ENCODE measurements around the gene CPEB4. TPM values are rescaled to one million over a fixed set of nuclear protein-coding genes. Genes with fewer than 3 reads are reported as not detected.
A peak's percentile ranks its signal among the peaks of the same experiment; 100 is the strongest.

CPEB4 gene
- total and polyA plus RNA-seq, 9 of the 15 experiments (the other 6 are each of a cell fraction or from before 2014, with no cell fraction given), result 7.4 to 21.3 (median 12.4) TPM

DNA sequence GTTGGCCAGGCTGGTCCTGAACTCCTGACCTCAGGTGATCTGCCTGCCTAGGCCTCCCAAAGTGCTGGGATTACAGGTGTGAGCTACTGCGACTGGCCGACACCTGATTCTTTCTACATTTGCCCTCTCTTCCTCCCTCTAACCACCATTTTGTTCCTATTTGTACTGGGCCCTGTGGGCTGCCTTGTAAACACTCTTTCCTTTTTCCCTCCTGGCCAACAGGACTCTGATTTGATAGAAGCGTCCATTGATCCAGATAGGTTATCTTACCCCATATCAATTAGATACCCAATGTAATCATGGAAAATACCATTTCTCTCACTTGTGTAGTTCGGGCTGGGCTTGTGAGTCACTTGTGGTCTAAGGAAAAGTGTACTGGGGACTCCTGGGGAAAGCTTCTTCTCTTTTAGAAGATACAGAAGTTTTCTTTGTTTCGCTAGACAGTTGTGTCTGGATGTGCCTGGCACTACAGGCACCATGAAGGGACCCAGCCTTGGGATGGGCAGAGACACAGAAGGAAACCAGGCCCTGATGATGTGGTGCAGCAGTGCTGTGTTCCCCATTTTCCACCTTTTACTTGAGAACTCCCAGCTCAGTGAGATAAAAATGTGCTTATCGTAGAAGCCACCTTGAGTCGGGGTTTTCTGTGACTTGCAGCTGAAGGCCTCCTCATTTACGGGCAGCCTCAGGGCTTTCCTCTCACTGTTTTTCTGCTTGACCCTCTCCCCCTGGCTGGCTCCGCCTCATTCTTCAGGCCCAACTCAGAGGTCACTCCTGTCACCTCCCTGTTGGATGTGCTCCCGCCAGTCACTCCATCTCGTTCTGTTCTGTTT lies 32.8 kb upstream of the CPEB4 start (continued):
- TF ChIP-seq, protein P1, sequence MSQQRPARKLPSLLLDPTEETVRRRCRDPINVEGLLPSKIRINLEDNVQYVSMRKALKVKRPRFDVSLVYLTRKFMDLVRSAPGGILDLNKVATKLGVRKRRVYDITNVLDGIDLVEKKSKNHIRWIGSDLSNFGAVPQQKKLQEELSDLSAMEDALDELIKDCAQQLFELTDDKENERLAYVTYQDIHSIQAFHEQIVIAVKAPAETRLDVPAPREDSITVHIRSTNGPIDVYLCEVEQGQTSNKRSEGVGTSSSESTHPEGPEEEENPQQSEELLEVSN (IDR thresholded peaks at IDR 0.05; ENCODE audit: borderline replicate concordance in 1 of 2, extremely low read depth in 1 of 2, insufficient read depth in 1 of 2, insufficient read length in 1 of 2, low read depth in 1 of 2, low read length in 1 of 2, poor library complexity in 1 of 2, severe bottlenecking in 1 of 2), result no peak
- TF ChIP-seq ZNF780A (CRISPR knock-in tag; IDR thresholded peaks at IDR 0.05) (no peak), ADNP (tag; IDR thresholded peaks at IDR 0.05) (no peak; the same call in 1 of the 2 replicates), ZNF316 (IDR thresholded peaks at IDR 0.05) (peak; percentile 18; the same call in 1 of the 2 replicates), NFATC3 (IDR thresholded peaks at IDR 0.05) (no peak), PML (IDR thresholded peaks at IDR 0.05; ENCODE audit: low read length) (peak; percentile 93), NR1H2 (CRISPR knock-in tag; IDR thresholded peaks at IDR 0.05) (no peak), ELF4 (CRISPR knock-in tag; IDR thresholded peaks at IDR 0.05) (peak; percentile 24; the same call in 1 of the 2 replicates), POLR2AphosphoS2 (IDR thresholded peaks at IDR 0.05; ENCODE audit: low read length) (no peak), SMARCA4 (IDR thresholded peaks at IDR 0.05) (peak; percentile 97), ZNF76 (CRISPR knock-in tag; IDR thresholded peaks at IDR 0.05; ENCODE audit: borderline replicate concordance) (peak; percentile 73; the same call in 1 of the 2 replicates), TRIM28 (IDR thresholded peaks at IDR 0.05) (peak; percentile 83; the same call in 1 of the 2 replicates), SUPT5H (IDR thresholded peaks at IDR 0.05) (0 out of 2 replicates have a peak, but pooled peaks have one; percentile 19), EZH2 (IDR thresholded peaks at IDR 0.05; ENCODE audit: borderline replicate concordance, low read depth, low read length) (no peak), HNRNPL (IDR thresholded peaks at IDR 0.05; ENCODE audit: low read depth, low read length) (no peak), MCM5 (IDR thresholded peaks at IDR 0.05; ENCODE audit: low read depth) (no peak), ZNF239 (CRISPR knock-in tag; IDR thresholded peaks at IDR 0.05) (no peak), DNMT1 (IDR thresholded peaks at IDR 0.05) (no peak)
- TF ChIP-seq, protein P2, sequence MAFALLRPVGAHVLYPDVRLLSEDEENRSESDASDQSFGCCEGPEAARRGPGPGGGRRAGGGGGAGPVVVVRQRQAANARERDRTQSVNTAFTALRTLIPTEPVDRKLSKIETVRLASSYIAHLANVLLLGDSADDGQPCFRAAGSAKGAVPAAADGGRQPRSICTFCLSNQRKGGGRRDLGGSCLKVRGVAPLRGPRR (CRISPR knock-in tag; IDR thresholded peaks at IDR 0.05), result no peak; the same call in 1 of the 2 replicates
- TF ChIP-seq, protein P3, sequence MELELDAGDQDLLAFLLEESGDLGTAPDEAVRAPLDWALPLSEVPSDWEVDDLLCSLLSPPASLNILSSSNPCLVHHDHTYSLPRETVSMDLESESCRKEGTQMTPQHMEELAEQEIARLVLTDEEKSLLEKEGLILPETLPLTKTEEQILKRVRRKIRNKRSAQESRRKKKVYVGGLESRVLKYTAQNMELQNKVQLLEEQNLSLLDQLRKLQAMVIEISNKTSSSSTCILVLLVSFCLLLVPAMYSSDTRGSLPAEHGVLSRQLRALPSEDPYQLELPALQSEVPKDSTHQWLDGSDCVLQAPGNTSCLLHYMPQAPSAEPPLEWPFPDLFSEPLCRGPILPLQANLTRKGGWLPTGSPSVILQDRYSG (tag; conservative IDR thresholded peaks at IDR 0.05; ENCODE audit: low read depth), result 0 out of 2 replicates have a peak, but pooled peaks have one; percentile 44
- TF ChIP-seq, protein P4, sequence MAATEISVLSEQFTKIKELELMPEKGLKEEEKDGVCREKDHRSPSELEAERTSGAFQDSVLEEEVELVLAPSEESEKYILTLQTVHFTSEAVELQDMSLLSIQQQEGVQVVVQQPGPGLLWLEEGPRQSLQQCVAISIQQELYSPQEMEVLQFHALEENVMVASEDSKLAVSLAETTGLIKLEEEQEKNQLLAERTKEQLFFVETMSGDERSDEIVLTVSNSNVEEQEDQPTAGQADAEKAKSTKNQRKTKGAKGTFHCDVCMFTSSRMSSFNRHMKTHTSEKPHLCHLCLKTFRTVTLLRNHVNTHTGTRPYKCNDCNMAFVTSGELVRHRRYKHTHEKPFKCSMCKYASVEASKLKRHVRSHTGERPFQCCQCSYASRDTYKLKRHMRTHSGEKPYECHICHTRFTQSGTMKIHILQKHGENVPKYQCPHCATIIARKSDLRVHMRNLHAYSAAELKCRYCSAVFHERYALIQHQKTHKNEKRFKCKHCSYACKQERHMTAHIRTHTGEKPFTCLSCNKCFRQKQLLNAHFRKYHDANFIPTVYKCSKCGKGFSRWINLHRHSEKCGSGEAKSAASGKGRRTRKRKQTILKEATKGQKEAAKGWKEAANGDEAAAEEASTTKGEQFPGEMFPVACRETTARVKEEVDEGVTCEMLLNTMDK (IDR thresholded peaks at IDR 0.05; ENCODE audit: borderline replicate concordance, insufficient read depth, low read depth, low read length, poor library complexity, severe bottlenecking), result no peak
- TF ChIP-seq, protein P5, sequence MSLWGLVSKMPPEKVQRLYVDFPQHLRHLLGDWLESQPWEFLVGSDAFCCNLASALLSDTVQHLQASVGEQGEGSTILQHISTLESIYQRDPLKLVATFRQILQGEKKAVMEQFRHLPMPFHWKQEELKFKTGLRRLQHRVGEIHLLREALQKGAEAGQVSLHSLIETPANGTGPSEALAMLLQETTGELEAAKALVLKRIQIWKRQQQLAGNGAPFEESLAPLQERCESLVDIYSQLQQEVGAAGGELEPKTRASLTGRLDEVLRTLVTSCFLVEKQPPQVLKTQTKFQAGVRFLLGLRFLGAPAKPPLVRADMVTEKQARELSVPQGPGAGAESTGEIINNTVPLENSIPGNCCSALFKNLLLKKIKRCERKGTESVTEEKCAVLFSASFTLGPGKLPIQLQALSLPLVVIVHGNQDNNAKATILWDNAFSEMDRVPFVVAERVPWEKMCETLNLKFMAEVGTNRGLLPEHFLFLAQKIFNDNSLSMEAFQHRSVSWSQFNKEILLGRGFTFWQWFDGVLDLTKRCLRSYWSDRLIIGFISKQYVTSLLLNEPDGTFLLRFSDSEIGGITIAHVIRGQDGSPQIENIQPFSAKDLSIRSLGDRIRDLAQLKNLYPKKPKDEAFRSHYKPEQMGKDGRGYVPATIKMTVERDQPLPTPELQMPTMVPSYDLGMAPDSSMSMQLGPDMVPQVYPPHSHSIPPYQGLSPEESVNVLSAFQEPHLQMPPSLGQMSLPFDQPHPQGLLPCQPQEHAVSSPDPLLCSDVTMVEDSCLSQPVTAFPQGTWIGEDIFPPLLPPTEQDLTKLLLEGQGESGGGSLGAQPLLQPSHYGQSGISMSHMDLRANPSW (CRISPR knock-in tag; IDR thresholded peaks at IDR 0.05), result no peak
